Activated T-helper 2 cell treated with anti-CD3 and anti-CD28 coated beads, Interferon-gamma antibody, Interleukin-2, Interleukin-4, amounts not matched to agents 10 μg/mL and 5 μg/mL and 100 μg/mL, durations not matched to agents 14 hours and 24 hours and 36 hours (primary cell): ENCODE results near the gene PPP3CB. TPM values are rescaled to one million over a fixed set of nuclear protein-coding genes. Genes with fewer than 3 reads are reported as not detected.
"Not testable (repeated sequence)": the region's sequence is repeated elsewhere in the genome, so short reads cannot be mapped to it uniquely, and the experiment has no call there.

Experiments used
- DNase-seq: peaks from one replicate; pipeline ENCODE4 v3.0.0; 2021; ENCODE audit warnings: low spot score
- H3K27ac Mint-ChIP-seq: one replicate; pipeline ENCODE4 v1.8.0; 2021; ENCODE audit warnings: mixed read lengths
- H3K27me3 Mint-ChIP-seq: one replicate; pipeline ENCODE4 v1.8.0; 2021; ENCODE audit warnings: low read depth, mixed read lengths
- H3K36me3 Mint-ChIP-seq: one replicate; pipeline ENCODE4 v1.8.0; 2021; ENCODE audit warnings: low read depth, mixed read lengths
- H3K4me1 Mint-ChIP-seq: one replicate; pipeline ENCODE4 v1.8.0; 2021; ENCODE audit warnings: low read depth, mixed read lengths
- H3K4me3 Mint-ChIP-seq: one replicate; pipeline ENCODE4 v1.8.0; 2021; ENCODE audit warnings: low read depth, mild to moderate bottlenecking, moderate library complexity, mixed read lengths
- H3K9me3 Mint-ChIP-seq: one replicate; pipeline ENCODE4 v1.8.0; 2021; ENCODE audit warnings: mixed read lengths
- intact Hi-C: fragments of 100-400 bp; cut with micrococcal nuclease; formaldehyde crosslinking; loops from one replicate; pipeline ENCODE4 v1.15.1; 2023
- total RNA-seq: library from RNA; stranded (reverse); gene quantifications from 2 replicates; pipeline ENCODE4 v1.2.3, GENCODE V29; 2022

Gene PPP3CB
- total RNA-seq, 1 donor from 2014 or later: 46.0 TPM

DNA sequence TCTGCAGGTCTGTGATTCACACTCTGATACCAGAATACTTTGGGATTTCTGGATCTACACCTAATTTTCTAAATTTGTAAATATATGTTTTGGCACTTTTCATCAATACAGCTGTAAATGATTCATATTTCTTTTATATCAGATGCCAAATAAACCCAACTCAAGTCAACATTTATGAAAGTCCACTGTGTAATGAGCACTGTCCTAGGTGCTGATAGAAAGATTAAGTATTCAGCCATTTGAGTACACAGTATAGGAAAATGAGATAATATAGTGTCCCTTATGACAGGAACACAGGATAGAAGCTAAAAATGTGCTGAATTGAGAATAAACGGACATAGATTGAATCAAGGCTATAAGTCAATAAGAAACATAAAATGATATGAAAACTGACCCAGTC, 88.3 kb downstream of the PPP3CB start:
- H3K4me1 Mint-ChIP-seq: peaks cover 35% of the 10 kb centered on the region
- no peak for DNase-seq
- no peak overlapping the region for H3K4me3 Mint-ChIP-seq
- intact Hi-C loops: no loop called here
- H3K36me3 Mint-ChIP-seq: peaks cover 49% of the 10 kb centered on the region
- H3K27ac Mint-ChIP-seq: no peak overlapping the region
- no peaks in the 10 kb centered on the region for H3K9me3 Mint-ChIP-seq
- no peaks in the 10 kb centered on the region for H3K27me3 Mint-ChIP-seq

DNA sequence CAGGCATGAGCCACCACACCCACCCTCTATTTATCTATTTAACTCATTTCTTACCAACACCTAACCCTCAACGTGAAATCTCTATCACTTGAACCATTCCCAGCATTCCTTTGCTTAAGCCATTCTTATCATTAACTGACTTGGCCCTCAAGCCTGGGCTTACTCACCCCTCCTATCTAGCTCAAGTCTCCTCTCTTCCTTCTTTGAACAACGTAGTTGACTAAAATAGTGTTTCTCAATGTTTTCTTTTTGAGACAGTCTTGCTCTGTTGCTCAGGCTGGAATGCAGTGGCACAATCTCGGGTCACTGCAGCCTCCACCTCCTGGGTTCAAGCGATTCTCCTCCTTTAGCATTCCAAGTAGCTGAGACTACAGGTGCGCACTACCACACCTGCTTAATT, 89.0 kb downstream of the PPP3CB start:
- Mint-ChIP-seq H3K4me3 (no peak overlapping the region), H3K9me3 (no peaks in the 10 kb centered on the region), H3K27ac (no peak overlapping the region), H3K27me3 (no peaks in the 10 kb centered on the region), H3K4me1 (peaks cover 30% of the 10 kb centered on the region), H3K36me3 (peaks cover 51% of the 10 kb centered on the region)
- DNase-seq: no peak
- intact Hi-C loops: no loop called here

DNA sequence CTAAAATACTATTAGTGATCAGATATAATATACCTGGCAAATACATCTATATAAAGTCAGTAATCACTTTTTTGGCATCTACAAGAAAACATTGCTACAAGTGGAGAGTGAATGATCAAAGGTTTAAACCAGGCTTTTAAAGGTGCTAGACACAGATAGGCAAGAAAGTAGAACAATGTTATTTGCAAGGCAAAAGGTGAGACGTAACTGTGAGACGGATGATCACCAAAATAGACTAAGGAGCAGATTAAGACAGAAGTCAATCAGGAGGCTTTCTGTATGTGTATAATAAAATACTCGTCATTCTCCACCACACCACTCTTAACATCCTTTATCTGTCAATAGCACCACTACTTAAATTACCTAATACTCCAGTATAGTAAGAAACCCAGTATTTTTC, 90.3 kb downstream of the PPP3CB start:
- no peaks in the 10 kb centered on the region for H3K9me3 Mint-ChIP-seq
- H3K4me1 Mint-ChIP-seq: peaks cover 26% of the 10 kb centered on the region

GRCh38 chr10:73404690-73405089, 91.1 kb downstream of the PPP3CB start:
- intact Hi-C loops: no loop called here
- H3K27me3 Mint-ChIP-seq: no peaks in the 10 kb centered on the region
- no peak overlapping the region for H3K4me3 Mint-ChIP-seq
- peaks cover 37% of the 10 kb centered on the region for H3K36me3 Mint-ChIP-seq
- peaks cover 21% of the 10 kb centered on the region for H3K4me1 Mint-ChIP-seq
- no peak overlapping the region for H3K27ac Mint-ChIP-seq
- no peak for DNase-seq
- H3K9me3 Mint-ChIP-seq: no peaks in the 10 kb centered on the region

More for the DNA sequence above, 90.3 kb downstream of the PPP3CB start:
- peaks cover 41% of the 10 kb centered on the region for H3K36me3 Mint-ChIP-seq
- DNase-seq: no peak
- no peaks in the 10 kb centered on the region for H3K27me3 Mint-ChIP-seq
- H3K27ac Mint-ChIP-seq: no peak overlapping the region
- intact Hi-C loops: no loop called here
- no peak overlapping the region for H3K4me3 Mint-ChIP-seq

GRCh38 chr10:73401636-73402035, 94.2 kb downstream of the PPP3CB start:
- intact Hi-C loops: no loop called here
- peaks cover 39% of the 10 kb centered on the region for H3K36me3 Mint-ChIP-seq
- no peak overlapping the region for H3K27ac Mint-ChIP-seq
- peaks cover 2% of the 10 kb centered on the region for H3K4me1 Mint-ChIP-seq
- H3K4me3 Mint-ChIP-seq: no peak overlapping the region
- no peaks in the 10 kb centered on the region for H3K9me3 Mint-ChIP-seq
- H3K27me3 Mint-ChIP-seq: no peaks in the 10 kb centered on the region
- DNase-seq: no peak

- DNase-seq: no peak
- Mint-ChIP-seq H3K9me3 (no peaks in the 10 kb centered on the region), H3K4me1 (no peaks in the 10 kb centered on the region), H3K27me3 (no peaks in the 10 kb centered on the region), H3K36me3 (peaks cover 57% of the 10 kb centered on the region), H3K4me3 (no peak overlapping the region), H3K27ac (no peak overlapping the region)
- intact Hi-C loops: no loop called here
Measured at GRCh38 chr10:73399063-73399462, 96.8 kb downstream of the PPP3CB start.

GRCh38 chr10:73398024-73398423, 97.8 kb downstream of the PPP3CB start:
- Mint-ChIP-seq H3K27me3 (no peaks in the 10 kb centered on the region), H3K9me3 (no peaks in the 10 kb centered on the region), H3K4me3 (no peak overlapping the region), H3K4me1 (no peaks in the 10 kb centered on the region), H3K36me3 (peaks cover 58% of the 10 kb centered on the region), H3K27ac (no peak overlapping the region)
- no peak for DNase-seq
- intact Hi-C loops: no loop called here

- H3K9me3 Mint-ChIP-seq, H3K4me3 Mint-ChIP-seq, intact Hi-C loops, DNase-seq, H3K27ac Mint-ChIP-seq, H3K4me1 Mint-ChIP-seq, H3K27me3 Mint-ChIP-seq: not testable (repeated sequence)
- H3K36me3 Mint-ChIP-seq: peaks cover 70% of the 10 kb centered on the region
Measured at GRCh38 chr10:73394325-73394724, 101.5 kb downstream of the PPP3CB start.

GRCh38 chr10:73388228-73388627, 107.6 kb downstream of the PPP3CB start:
- DNase-seq: no peak
- H3K36me3 Mint-ChIP-seq: peaks cover 69% of the 10 kb centered on the region
- no peaks in the 10 kb centered on the region for H3K4me1 Mint-ChIP-seq
- intact Hi-C loops: no loop called here
- no peaks in the 10 kb centered on the region for H3K27me3 Mint-ChIP-seq
- H3K4me3 Mint-ChIP-seq: no peak overlapping the region
- H3K9me3 Mint-ChIP-seq: no peaks in the 10 kb centered on the region
- no peak overlapping the region for H3K27ac Mint-ChIP-seq

- Mint-ChIP-seq H3K27me3 (no peaks in the 10 kb centered on the region), H3K4me1 (no peaks in the 10 kb centered on the region), H3K27ac (no peak overlapping the region), H3K4me3 (no peak overlapping the region), H3K9me3 (no peaks in the 10 kb centered on the region), H3K36me3 (peaks cover 74% of the 10 kb centered on the region)
- intact Hi-C loops: no loop called here
- no peak for DNase-seq
Measured at GRCh38 chr10:73386583-73386982, 109.2 kb downstream of the PPP3CB start.

Other genes with a start within 250 kb of the PPP3CB start
- gene DNAJC9, start 248.8 kb downstream of the PPP3CB start, total RNA-seq: 50.8 and 52.7 TPM in 2 replicates
- 145 and 152 TPM in 2 replicates for gene MRPS16, start 243.4 kb downstream of the PPP3CB start, total RNA-seq
- 0.41 and 0.43 TPM in 2 replicates for gene CFAP70, start 137.2 kb downstream of the PPP3CB start, total RNA-seq
- gene ANXA7, start 82.0 kb downstream of the PPP3CB start, total RNA-seq: 173 and 174 TPM in 2 replicates
- gene MSS51, start 62.5 kb downstream of the PPP3CB start, total RNA-seq: 2.6 and 3.3 TPM in 2 replicates
- 5.4 and 5.7 TPM in 2 replicates for gene USP54, start 95.3 kb upstream of the PPP3CB start, total RNA-seq
- not detected in 2 replicates for gene MYOZ1, start 145.4 kb upstream of the PPP3CB start, total RNA-seq
- gene SYNPO2L, start 160.0 kb upstream of the PPP3CB start, total RNA-seq: 0.05 TPM in 1 of 2 replicates, not detected in the other
- gene AGAP5, start 202.1 kb upstream of the PPP3CB start, total RNA-seq: 18.2 and 18.8 TPM in 2 replicates
- gene SEC24C, start 248.3 kb upstream of the PPP3CB start, total RNA-seq: 119 TPM in 2 replicates